GM23248 (cell line): Measurements from ENCODE around the gene NHEJ1. TPM values are rescaled to one million over a fixed set of nuclear protein-coding genes. Genes with fewer than 3 reads are reported as not detected.
"Not testable (repeated sequence)": the region's sequence is repeated elsewhere in the genome, so short reads cannot be mapped to it uniquely, and the experiment has no call there.

Experiments used
- DNase-seq: peaks from one replicate; pipeline ENCODE4 v3.0.0-alpha.2; 2015
- H2AFZ ChIP-seq: fragments of 200-600 bp; sonication (generic); 2 replicates; pipeline ENCODE4 v1.6.1; 2016; ENCODE audit warnings: antibody characterized with exemption
- H3F3A ChIP-seq: fragments of 200-600 bp; sonication (generic); 2 replicates; pipeline ENCODE4 v1.6.1; 2016; ENCODE audit warnings: mild to moderate bottlenecking, antibody characterized with exemption, mixed run types; ENCODE audit not compliant: insufficient read depth
- H3K27ac ChIP-seq: fragments of 200-600 bp; sonication (generic); 2 replicates; pipeline ENCODE4 v1.5.1; 2016; ENCODE audit warnings: mild to moderate bottlenecking
- H3K27me3 ChIP-seq: fragments of 200-600 bp; sonication (generic); replicated peaks from 2 replicates; pipeline ENCODE4 v1.6.1; 2016; ENCODE audit warnings: mild to moderate bottlenecking; ENCODE audit not compliant: insufficient read depth
- H3K36me3 ChIP-seq: fragments of 200-600 bp; sonication (generic); 2 replicates; pipeline ENCODE4 v1.6.1; 2016; ENCODE audit warnings: low read depth, mild to moderate bottlenecking
- H3K4me1 ChIP-seq: fragments of 200-600 bp; sonication (generic); 2 replicates; pipeline ENCODE4 v1.6.1; 2016; ENCODE audit warnings: mild to moderate bottlenecking; ENCODE audit not compliant: insufficient read depth
- H3K4me2 ChIP-seq: fragments of 200-600 bp; sonication (generic); one replicate; pipeline ENCODE4 v1.6.1; 2016; ENCODE audit warnings: mild to moderate bottlenecking; ENCODE audit not compliant: unreplicated experiment
- H3K4me3 ChIP-seq: fragments of 200-600 bp; sonication (generic); 2 replicates; pipeline ENCODE4 v1.5.1; 2016; ENCODE audit warnings: mild to moderate bottlenecking
- H3K79me2 ChIP-seq: fragments of 200-600 bp; sonication (generic); 2 replicates; pipeline ENCODE4 v1.6.1; 2016; ENCODE audit warnings: mild to moderate bottlenecking; ENCODE audit not compliant: insufficient read depth
- H3K9ac ChIP-seq: fragments of 200-600 bp; sonication (generic); 2 replicates; pipeline ENCODE4 v1.6.1; 2016; ENCODE audit warnings: mild to moderate bottlenecking
- H3K9me2 ChIP-seq: fragments of 200-600 bp; sonication (generic); 2 replicates; pipeline ENCODE4 v1.6.1; 2016; ENCODE audit warnings: mixed run types, mild to moderate bottlenecking, moderate library complexity; ENCODE audit not compliant: insufficient read depth
- H3K9me3 ChIP-seq: fragments of 200-600 bp; sonication (generic); one replicate; pipeline ENCODE4 v1.6.1; 2017; ENCODE audit warnings: low read depth
- H4K20me1 ChIP-seq: fragments of 200-600 bp; sonication (generic); 2 replicates; pipeline ENCODE4 v1.6.0; 2016; ENCODE audit not compliant: insufficient read depth
- EZH2 ChIP-seq: fragments of 200-600 bp; sonication (generic); IDR thresholded peaks from 2 replicates; pipeline ENCODE4 v1.6.1; 2018; ENCODE audit warnings: antibody characterized with exemption, mild to moderate bottlenecking; ENCODE audit not compliant: insufficient read depth, poor library complexity, severe bottlenecking
- EZH2phosphoT487 ChIP-seq: fragments of 200-600 bp; sonication (generic); IDR thresholded peaks from 2 replicates; pipeline ENCODE4 v1.6.1; 2018; ENCODE audit warnings: antibody characterized with exemption, moderate library complexity, mild to moderate bottlenecking, low read depth; ENCODE audit not compliant: insufficient read depth
- WGBS, 2 experiments: methylation state at CpG; one replicate each; pipeline ENCODE4 v1.1.6; 2015 to 2017; ENCODE audit warnings: low lambda C conversion rate in 2 of 2, low coverage in 1 of 2; ENCODE audit errors: missing lambda C conversion rate in 2 of 2; 5-methylcytosine and 5-hydroxymethylcytosine counted together
- in situ Hi-C: fragments of 300-500 bp; cut with MboI; formaldehyde crosslinking; loops from 2 replicates; pipeline ENCODE4 v1.15.0; 2020
- polyA plus RNA-seq: library from polyadenylated mRNA; unstranded; fragments of >200 nt; fragmentation: Nextera tagmentation; extraction: Ambion mirVana; gene quantifications from 2 replicates; pipeline ENCODE4 v1.2.1, GENCODE V29; 2016
- total RNA-seq: library from RNA; depleted of rRNA; stranded (reverse); fragments of >200 nt; shearing (Covaris generic); gene quantifications from 2 replicates; pipeline ENCODE4 v1.2.3, GENCODE V29; 2014

The NHEJ1 gene
- total and polyA plus RNA-seq, 2 experiments from 2014 or later: 8.3 to 16.1 TPM

DNA sequence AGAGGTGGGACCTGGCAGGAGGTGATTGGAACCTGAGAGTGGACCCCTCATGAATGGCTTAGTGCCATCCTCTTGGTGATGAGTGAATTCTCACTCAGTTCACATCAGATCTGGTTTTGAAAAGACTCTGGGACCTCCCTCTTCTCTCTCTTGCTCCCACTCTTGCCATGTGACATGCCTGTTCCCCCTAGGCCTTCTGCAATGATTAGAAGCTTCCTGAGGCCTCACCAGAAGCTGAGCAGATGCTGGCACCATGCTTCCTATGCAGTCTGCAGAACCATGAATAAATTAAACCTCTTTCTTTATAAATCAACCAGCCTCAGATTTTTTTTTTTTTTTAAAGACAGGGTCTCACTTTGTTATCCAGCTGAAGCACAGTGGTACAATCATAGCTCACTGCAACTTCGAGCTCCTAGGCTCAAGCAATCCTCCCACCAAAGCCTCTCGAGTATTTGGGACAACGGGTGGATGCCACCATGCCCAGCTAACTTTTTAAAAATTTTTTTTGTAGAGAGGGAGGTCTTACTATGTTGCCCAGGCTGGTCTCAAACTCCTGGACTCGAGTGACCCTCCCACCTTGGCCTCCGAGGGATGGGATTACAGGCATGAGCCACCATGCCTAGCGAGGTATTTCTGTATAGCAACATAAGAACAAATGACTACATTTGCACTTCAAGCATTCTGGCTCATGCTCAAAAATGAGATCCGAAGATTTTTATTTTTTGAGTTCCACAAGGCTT lies 44.0 kb upstream of the NHEJ1 start:
- Histone ChIP-seq H3K9me3 (no peaks in the 10 kb centered on the region), H3K9ac (no peak overlapping the region), H3K36me3 (no peaks in the 10 kb centered on the region), H3F3A (peaks cover 17% of the 10 kb centered on the region), H3K9me2 (no peaks in the 10 kb centered on the region), H3K27ac (no peak overlapping the region), H4K20me1 (no peaks in the 10 kb centered on the region), H3K4me1 (peaks cover 11% of the 10 kb centered on the region; the same call in 1 of the 2 replicates), H3K4me3 (no peak overlapping the region), H3K27me3 (no peaks in the 10 kb centered on the region), H3K79me2 (0 out of 2 replicates have a peak, but pooled peaks cover 3% of the 10 kb centered on the region), H3K4me2 (no peak overlapping the region), H2AFZ (no peak overlapping the region)
- WGBS, 2 experiments: 70 to 73% methylated on average over 7 of the region's 7 CpGs
- TF ChIP-seq EZH2 (no peak), EZH2phosphoT487 (no peak)
- in situ Hi-C loops: no loop called here
- no peak for DNase-seq

DNA sequence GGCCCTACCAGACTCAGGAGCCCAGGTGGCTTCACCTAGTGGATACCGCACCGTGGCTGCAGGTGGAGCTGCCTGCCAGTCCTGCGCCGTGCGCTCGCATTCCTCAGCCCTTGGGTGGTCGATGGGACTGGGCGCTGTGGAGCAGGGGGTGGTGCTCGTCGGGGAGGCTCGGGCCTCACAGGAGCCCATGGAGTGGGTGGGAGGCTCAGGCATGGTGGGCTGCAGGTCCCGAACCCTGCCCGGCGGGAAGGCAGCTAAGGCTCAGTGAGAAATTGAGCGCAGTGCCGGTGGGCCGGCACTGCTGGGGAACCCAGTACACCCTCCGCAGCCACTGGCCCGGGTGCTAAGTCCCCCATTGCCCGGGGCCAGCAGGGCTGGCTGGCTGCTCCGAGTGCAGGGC lies 40.7 kb upstream of the NHEJ1 start:
- H3K4me1 ChIP-seq, DNase-seq, H4K20me1 ChIP-seq, in situ Hi-C loops, H3F3A ChIP-seq, H3K36me3 ChIP-seq, H3K9ac ChIP-seq, H3K4me3 ChIP-seq, H3K4me2 ChIP-seq, H3K9me3 ChIP-seq, H3K27me3 ChIP-seq, H3K79me2 ChIP-seq, H3K9me2 ChIP-seq, H2AFZ ChIP-seq, H3K27ac ChIP-seq: not testable (repeated sequence)
- 70 to 73% methylated on average over 19 to 21 of the region's 21 CpGs for WGBS, 2 experiments

GRCh38 chr2:219200502-219201326 lies 40.1 kb upstream of the NHEJ1 start:
- H3K4me3 ChIP-seq, H3K9ac ChIP-seq, H3F3A ChIP-seq, H3K4me2 ChIP-seq, H4K20me1 ChIP-seq, H3K27me3 ChIP-seq, H2AFZ ChIP-seq, H3K79me2 ChIP-seq, DNase-seq, H3K27ac ChIP-seq, in situ Hi-C loops, H3K4me1 ChIP-seq, H3K9me2 ChIP-seq, H3K9me3 ChIP-seq, H3K36me3 ChIP-seq: not testable (repeated sequence)
- WGBS, 2 experiments: 63 to 65% methylated on average over 26 of the region's 26 CpGs

GRCh38 chr2:219199470-219200211 lies 39.0 kb upstream of the NHEJ1 start:
- H3K4me3 ChIP-seq: no peak overlapping the region
- TF ChIP-seq EZH2phosphoT487 (no peak), EZH2 (no peak)
- H3K9me2 ChIP-seq: no peaks in the 10 kb centered on the region
- no peaks in the 10 kb centered on the region for H3K79me2 ChIP-seq
- no peak for DNase-seq
- in situ Hi-C loops: no loop called here
- no peak overlapping the region for H3K4me2 ChIP-seq
- H3K4me1 ChIP-seq: no peaks in the 10 kb centered on the region
- H4K20me1 ChIP-seq: no peaks in the 10 kb centered on the region
- no peaks in the 10 kb centered on the region for H3K9me3 ChIP-seq
- H3K27me3 ChIP-seq: peaks cover 2% of the 10 kb centered on the region; the same call in 1 of the 2 replicates
- H3F3A ChIP-seq: no peaks in the 10 kb centered on the region
- H3K27ac ChIP-seq: no peak overlapping the region
- no peak overlapping the region for H2AFZ ChIP-seq
- H3K9ac ChIP-seq: no peak overlapping the region
- 70 to 73% methylated on average over 12 of the region's 12 CpGs for WGBS, 2 experiments
- H3K36me3 ChIP-seq: no peaks in the 10 kb centered on the region
